B cell (primary cell): ENCODE measurements around the gene PDXP. TPM values are rescaled to one million over a fixed set of nuclear protein-coding genes. Genes with fewer than 3 reads are reported as not detected.
A peak's percentile ranks its signal among the peaks of the same experiment; 100 is the strongest.

Source experiments
- ATAC-seq: fragments of 200-7000 bp; cut with Tn5 transposase; one replicate; pipeline ENCODE4 v1.10.0; 2021; ENCODE audit warnings: low read depth, mild to moderate bottlenecking, moderate number of reproducible peaks, moderate library complexity
- CTCF ChIA-PET: fragments of 350-600 bp; sonication (Branson Sonifier 250); formaldehyde crosslinking; loops from one replicate; lab custom pipeline; 2021; ENCODE audit warnings: antibody characterized with exemption, inconsistent platforms; lab: Charles Lee
- POLR2A ChIA-PET: fragments of 350-600 bp; sonication (Branson Sonifier 250); formaldehyde crosslinking; loops from one replicate; lab custom pipeline; 2021; ENCODE audit warnings: antibody characterized with exemption; lab: Charles Lee
- DNase-seq: peaks from one replicate; pipeline ENCODE4 v3.0.0; 2013
- H2AFZ ChIP-seq: 2 replicates; pipeline ENCODE4 v1.6.1; 2012; ENCODE audit warnings: mild to moderate bottlenecking, low read depth, low read length; ENCODE audit not compliant: insufficient read depth, poor library complexity, severe bottlenecking
- H3K27ac ChIP-seq, 2 donors: 1 replicate in 1 of 2; 2 replicates in 1 of 2; pipeline ENCODE4 v1.5.1; 2012 to 2013; ENCODE audit warnings: low read length in 2 of 2, mild to moderate bottlenecking in 2 of 2, moderate library complexity in 1 of 2
- H3K27me3 ChIP-seq, 4 experiments: fragments of 200-600 bp in 1 of 4; sonication (generic) in 1 of 4; replicated peaks in 1 of 4; 1 replicate in 2 of 4; 2 replicates in 2 of 4; pipeline versions ENCODE4 v1.6.1 to v1.7.0; 2013 to 2016; ENCODE audit warnings: low read length in 3 of 4, mild to moderate bottlenecking in 2 of 4, mixed read lengths in 1 of 4, moderate library complexity in 1 of 4; ENCODE audit not compliant: insufficient read depth in 4 of 4, control insufficient read depth in 3 of 4; ENCODE audit errors: control extremely low read depth in 1 of 4
- H3K36me3 ChIP-seq, 2 experiments: replicated peaks in 1 of 2; 1 replicate in 1 of 2; 2 replicates in 1 of 2; pipeline versions ENCODE4 v1.6.1 to v1.7.1; 2013; ENCODE audit warnings: low read length in 1 of 2; ENCODE audit not compliant: insufficient read depth in 2 of 2, control insufficient read depth in 1 of 2; ENCODE audit errors: control extremely low read depth in 1 of 2, extremely low read depth in 1 of 2
- H3K4me1 ChIP-seq, 2 donors: fragments of 200-600 bp in 1 of 2; sonication (generic) in 1 of 2; 1 replicate in 1 of 2; 2 replicates in 1 of 2; pipeline versions ENCODE4 v1.5.1 to v1.6.1; 2013 to 2017; ENCODE audit warnings: low read length in 2 of 2; ENCODE audit not compliant: control insufficient read depth in 2 of 2, insufficient read depth in 2 of 2
- H3K4me2 ChIP-seq: replicated peaks from 2 replicates; pipeline ENCODE3; 2012; ENCODE audit warnings: mild to moderate bottlenecking, low read depth, low read length; ENCODE audit not compliant: poor library complexity, severe bottlenecking
- H3K4me3 ChIP-seq, 5 experiments: fragments of 200-600 bp in 1 of 5; sonication (generic) in 1 of 5; 1 replicate in 3 of 5; 2 replicates in 2 of 5; pipeline versions ENCODE4 v1.5.1 to v1.7.0; 2011 to 2016; ENCODE audit warnings: low read length in 4 of 5, mild to moderate bottlenecking in 4 of 5, low read depth in 2 of 5, control low read depth in 1 of 5, moderate library complexity in 1 of 5; ENCODE audit not compliant: insufficient read depth in 1 of 5; ENCODE audit errors: control extremely low read depth in 1 of 5, extremely low read depth in 1 of 5
- H3K79me2 ChIP-seq: fragments of 200-600 bp; sonication (generic); one replicate; pipeline ENCODE4 v1.6.0; 2016; ENCODE audit warnings: low read length; ENCODE audit not compliant: control insufficient read depth, insufficient read depth
- H3K9ac ChIP-seq: fragments of 200-600 bp; sonication (generic); 2 replicates; pipeline ENCODE4 v1.6.1; 2017; ENCODE audit warnings: mild to moderate bottlenecking, low read length, moderate library complexity
- H3K9me3 ChIP-seq, 3 donors: one replicate each; pipeline versions ENCODE4 v1.6.1 to v1.7.1; 2013; ENCODE audit warnings: low read length in 2 of 3; ENCODE audit not compliant: control insufficient read depth in 2 of 3, insufficient read depth in 1 of 3; ENCODE audit errors: control extremely low read depth in 1 of 3
- H4K20me1 ChIP-seq: 2 replicates; pipeline ENCODE4 v1.6.0; 2012; ENCODE audit warnings: mild to moderate bottlenecking, low read length; ENCODE audit not compliant: insufficient read depth, control insufficient read depth, poor library complexity, severe bottlenecking
- H3K27ac Mint-ChIP-seq: one replicate; pipeline ENCODE4 v1.8.0; 2021; ENCODE audit warnings: mixed read lengths
- H3K27me3 Mint-ChIP-seq: one replicate; pipeline ENCODE4 v1.8.0; 2021; ENCODE audit warnings: mixed read lengths
- H3K4me1 Mint-ChIP-seq: one replicate; pipeline ENCODE4 v1.8.0; 2021; ENCODE audit warnings: mixed read lengths
- H3K4me3 Mint-ChIP-seq: one replicate; pipeline ENCODE4 v1.8.0; 2021; ENCODE audit warnings: mixed read lengths
- H3K9me3 Mint-ChIP-seq: one replicate; pipeline ENCODE4 v1.8.0; 2022; ENCODE audit warnings: mixed read lengths; ENCODE audit not compliant: insufficient read depth
- CTCF ChIP-seq: fragments of 200-600 bp; IDR thresholded peaks from one replicate; pipeline ENCODE4 v1.8.0; 2022; ENCODE audit warnings: antibody characterized with exemption, mild to moderate bottlenecking
- EZH2 ChIP-seq: IDR thresholded peaks from 2 replicates; pipeline ENCODE4 v1.6.1; 2012; ENCODE audit warnings: borderline replicate concordance, low read depth, mild to moderate bottlenecking, moderate library complexity, low read length; ENCODE audit not compliant: insufficient read depth, poor library complexity, severe bottlenecking
- WGBS: methylation state at CpG from one replicate; pipeline ENCODE4 v1.1.5; 2013; ENCODE audit warnings: missing lambda C conversion rate; ENCODE audit not compliant: insufficient coverage; 5-methylcytosine and 5-hydroxymethylcytosine counted together
- intact Hi-C: fragments of 100-400 bp; cut with micrococcal nuclease; formaldehyde crosslinking; loops from one replicate; pipeline ENCODE4 v1.10.0; 2022
- polyA plus RNA-seq: library from polyadenylated mRNA; depleted of rRNA; stranded (reverse); fragments of >200 nt; gene quantifications from 2 replicates; pipeline ENCODE4 v1.2.3, GENCODE V29; 2012
- total RNA-seq, 2 donors: library from RNA; stranded (reverse); fragments of 120-200 nt in 1 of 2; gene quantifications; 1 replicate in 1 of 2; 2 replicates in 1 of 2; pipeline versions ENCODE4 v1.2.3 to v1.2.4, GENCODE V29; 2013 to 2022

Gene PDXP
- total and polyA plus RNA-seq, 2 donors (not counting 1 experiment from before 2014, with no cell fraction given): 16.6 to 17.5 TPM

- Histone ChIP-seq H3K9me3 (no peaks in the 10 kb centered on the region), H3K4me2 (no peak overlapping the region), H2AFZ (no peak overlapping the region), H3K27me3 (no peaks in the 10 kb centered on the region), H3K4me1 (peaks cover 58 to 68% of the 10 kb centered on the region in 2 donors), H4K20me1 (no peaks in the 10 kb centered on the region), H3K9ac (no peak overlapping the region), H3K27ac (peak overlapping the region in 1 of 2 donors; percentile 89), H3K79me2 (peaks cover 2% of the 10 kb centered on the region), H3K4me3 (no peak overlapping the region), H3K36me3 (peaks cover 0 to 17% of the 10 kb centered on the region in 2 experiments)
- POLR2A ChIA-PET: interaction anchor here (0.6 to 3.4 kb wide), 4 partner anchors 11 to 46 kb away, joined by 3 to 27 read pairs (median 11); partner anchors contain the start of gene PDXP
- Mint-ChIP-seq H3K4me1 (peaks cover 63% of the 10 kb centered on the region), H3K4me3 (no peak overlapping the region), H3K27me3 (no peaks in the 10 kb centered on the region), H3K27ac (peak overlapping the region; percentile 97), H3K9me3 (no peaks in the 10 kb centered on the region)
- CTCF ChIA-PET: interaction anchor here (0.9 to 30.7 kb wide), 5 partner anchors 4 to 46 kb away, joined by 5 to 620 read pairs (median 501); partner anchors contain the start of genes GGA1, LGALS1, NOL12 and PDXP
- WGBS: 94% methylated on average over 19 of the region's 19 CpGs
- TF ChIP-seq CTCF: no peak
- no peak for TF ChIP-seq EZH2
- intact Hi-C loops: loop anchor here (2.0 to 5.0 kb wide), 3 partner anchors 23 to 116 kb away; partner anchors contain the start of gene GGA1
- DNase-seq (no peak), ATAC-seq (no peak)
Measured at GRCh38 chr22:37631448-37632173, 26.9 kb upstream of the PDXP start.
